Activated T-helper 1 cell treated with anti-CD3 and anti-CD28 coated beads, Interleukin-12 subunit alpha, Interleukin-12 subunit beta, Interleukin-2, Interleukin-4 antibody, amounts not matched to agents 30 ng/mL and 10 ng/mL and 1 ng/mL, durations not matched to agents 14 hours and 24 hours and 36 hours (primary cell): Measurements from ENCODE around the gene SLC29A2. TPM values are rescaled to one million over a fixed set of nuclear protein-coding genes. Genes with fewer than 3 reads are reported as not detected.

ENCODE experiments used
- DNase-seq: peaks from one replicate; pipeline ENCODE4 v3.0.0; 2021; ENCODE audit warnings: low spot score
- H3K27ac Mint-ChIP-seq: one replicate; pipeline ENCODE4 v1.8.0; 2021; ENCODE audit warnings: mild to moderate bottlenecking, mixed read lengths
- H3K27me3 Mint-ChIP-seq: one replicate; pipeline ENCODE4 v1.8.0; 2022; ENCODE audit warnings: mild to moderate bottlenecking, moderate library complexity, mixed read lengths; ENCODE audit not compliant: insufficient read depth
- H3K36me3 Mint-ChIP-seq: one replicate; pipeline ENCODE4 v1.8.0; 2021; ENCODE audit warnings: low read depth, mixed read lengths
- H3K4me1 Mint-ChIP-seq: one replicate; pipeline ENCODE4 v1.8.0; 2021; ENCODE audit warnings: low read depth, mixed read lengths
- H3K4me3 Mint-ChIP-seq: one replicate; pipeline ENCODE4 v1.8.0; 2021; ENCODE audit warnings: mild to moderate bottlenecking, moderate library complexity, mixed read lengths
- H3K9me3 Mint-ChIP-seq: one replicate; pipeline ENCODE4 v1.8.0; 2021; ENCODE audit warnings: mixed read lengths
- intact Hi-C: fragments of 100-400 bp; cut with micrococcal nuclease; formaldehyde crosslinking; loops from one replicate; pipeline ENCODE4 v1.15.1; 2024
- total RNA-seq: library from RNA; stranded (reverse); gene quantifications from 2 replicates; pipeline ENCODE4 v1.2.3, GENCODE V29; 2022

Gene SLC29A2
- total RNA-seq, 1 donor from 2014 or later, result 16.6 TPM

DNA sequence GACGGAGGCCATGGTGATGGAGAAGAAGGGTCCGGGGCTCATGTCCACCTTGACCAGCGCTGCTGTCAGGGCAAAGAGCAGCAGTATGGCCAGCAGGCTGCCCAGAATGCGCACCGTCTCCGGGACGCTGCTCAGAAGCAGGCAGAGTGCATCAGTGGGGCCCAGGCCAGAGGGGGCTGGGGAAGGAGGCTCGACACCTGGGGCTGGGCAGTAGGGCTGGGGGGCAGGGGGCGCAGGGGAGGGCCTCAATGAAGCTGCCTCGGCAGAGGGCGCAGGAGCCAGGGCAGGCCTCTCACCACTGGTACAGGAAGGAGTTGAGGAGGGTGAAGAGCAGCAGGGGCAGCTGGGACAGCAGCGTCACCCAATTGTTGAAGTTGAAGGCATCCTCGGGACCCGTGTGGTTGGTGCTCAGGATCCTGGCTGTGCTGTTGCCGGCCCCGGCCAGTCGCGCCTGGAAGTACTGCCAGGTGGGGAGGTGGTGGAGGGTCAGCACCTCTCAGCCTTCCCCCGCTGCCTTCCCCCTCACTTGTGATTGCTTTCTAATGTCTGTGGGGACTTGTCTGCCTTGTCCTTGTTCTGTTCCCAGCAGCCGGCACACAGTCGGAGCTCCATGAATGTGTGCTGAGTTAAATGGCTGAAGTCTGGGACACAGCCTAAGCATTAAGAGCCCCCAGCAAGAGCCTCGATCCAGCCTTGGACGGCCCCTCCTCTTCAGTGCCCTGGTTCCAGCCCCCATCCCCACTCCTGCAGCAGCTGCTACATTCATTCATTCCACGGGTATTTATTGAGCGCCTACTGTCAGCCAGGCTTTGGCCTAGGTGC, 2.3 kb downstream of the SLC29A2 start:
- Mint-ChIP-seq H3K27me3 (peaks cover 3% of the 10 kb centered on the region), H3K9me3 (no peaks in the 10 kb centered on the region), H3K36me3 (peaks cover 6% of the 10 kb centered on the region), H3K4me3 (peak overlapping the region; percentile 88), H3K27ac (no peak overlapping the region), H3K4me1 (peaks cover 9% of the 10 kb centered on the region)
- DNase-seq, result no peak
- intact Hi-C loops, result no loop called here

DNA sequence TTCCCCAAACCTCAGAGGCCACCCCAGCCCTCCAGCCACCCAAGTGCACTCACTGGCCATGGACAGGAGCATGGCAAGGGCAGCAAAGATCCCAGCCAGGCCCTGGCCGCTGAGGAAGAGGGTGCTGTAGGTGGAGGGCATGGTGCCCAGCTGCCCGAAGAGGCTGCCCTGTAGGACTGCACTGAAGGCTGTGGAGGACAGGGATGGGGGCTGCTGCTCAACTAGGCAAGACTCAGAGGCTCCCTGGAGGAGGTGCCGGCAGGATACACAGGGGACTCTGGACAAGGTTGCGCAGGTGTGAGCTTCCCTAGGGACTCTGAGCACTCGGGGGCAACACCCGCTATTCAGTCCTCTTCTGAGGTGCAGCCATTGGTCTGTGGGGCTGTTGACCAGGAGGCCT, 3.1 kb downstream of the SLC29A2 start:
- Mint-ChIP-seq H3K27me3 (peaks cover 3% of the 10 kb centered on the region), H3K9me3 (no peaks in the 10 kb centered on the region), H3K4me3 (no peak overlapping the region), H3K36me3 (peaks cover 6% of the 10 kb centered on the region), H3K27ac (no peak overlapping the region), H3K4me1 (peaks cover 9% of the 10 kb centered on the region)
- no peak for DNase-seq
- intact Hi-C loops, result no loop called here

DNA sequence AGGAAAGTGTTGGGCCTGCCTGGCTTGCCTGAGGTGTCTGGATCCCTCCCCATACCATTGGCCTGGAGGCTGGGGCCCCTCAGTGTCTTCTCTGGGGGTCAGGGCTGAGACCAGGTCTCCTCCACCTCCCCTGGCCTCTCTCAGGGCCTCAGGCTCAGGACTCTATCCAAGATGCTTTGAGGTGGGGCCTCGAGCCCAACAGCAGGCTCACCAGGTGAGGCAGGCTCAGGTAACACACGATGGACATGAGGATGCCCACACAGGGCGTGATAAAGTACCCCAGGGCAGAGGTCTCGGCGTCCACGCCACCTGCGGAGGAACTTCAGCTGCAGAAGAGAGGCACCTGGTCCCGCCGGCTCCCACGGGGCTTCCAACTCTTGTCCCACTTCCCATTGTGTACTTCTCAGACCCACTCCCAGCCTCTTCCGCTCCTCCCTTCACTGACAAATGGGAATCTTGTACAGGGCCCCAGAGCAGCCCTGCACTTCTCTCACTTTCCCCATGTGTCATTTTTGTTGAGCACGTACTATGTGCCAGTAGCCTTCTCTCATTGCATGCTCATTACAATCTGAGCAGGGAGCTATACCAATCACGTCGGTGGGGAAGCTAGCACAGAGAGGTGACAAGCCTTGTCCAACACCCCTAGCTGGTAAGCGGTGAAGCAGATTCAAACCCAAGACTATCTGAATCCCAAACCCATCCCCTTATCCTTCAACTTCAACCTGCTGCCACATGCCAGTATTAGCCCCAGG, 3.8 kb downstream of the SLC29A2 start:
- Mint-ChIP-seq H3K27ac (no peak overlapping the region), H3K4me3 (no peak overlapping the region), H3K9me3 (no peaks in the 10 kb centered on the region), H3K4me1 (peaks cover 9% of the 10 kb centered on the region), H3K36me3 (peaks cover 6% of the 10 kb centered on the region), H3K27me3 (no peaks in the 10 kb centered on the region)
- no peak for DNase-seq
- intact Hi-C loops, result no loop called here

DNA sequence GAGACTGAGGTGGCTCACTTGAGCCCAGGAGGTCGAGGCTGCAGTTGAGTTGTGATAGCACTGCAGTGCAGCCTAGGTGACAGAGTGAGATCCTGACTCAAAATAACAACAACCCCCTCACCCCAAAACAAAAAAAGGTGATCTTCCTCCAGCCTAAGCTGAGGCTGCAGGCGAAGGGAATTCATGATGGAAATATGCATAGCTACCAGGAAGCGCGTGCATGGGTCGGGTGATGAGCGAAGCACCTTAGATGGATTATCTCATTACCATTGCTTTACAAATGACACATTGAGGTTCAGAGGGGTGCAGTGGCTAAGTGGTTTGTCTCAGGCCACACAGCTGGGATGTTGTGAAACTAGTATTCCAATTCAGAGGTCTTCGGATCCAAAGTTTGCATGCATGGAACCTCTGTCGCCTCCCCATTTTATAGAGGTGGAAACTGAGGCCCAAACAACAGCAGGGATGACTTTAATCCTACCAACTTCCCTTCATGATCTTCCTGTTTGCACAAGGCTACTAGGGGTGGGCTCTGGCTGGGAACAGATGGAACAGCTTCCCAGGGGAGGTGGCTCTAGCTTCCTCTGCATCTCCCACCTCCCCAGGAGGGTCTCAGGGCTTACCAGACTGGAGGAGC, 4.6 kb downstream of the SLC29A2 start:
- Mint-ChIP-seq H3K27me3 (no peaks in the 10 kb centered on the region), H3K4me3 (no peak overlapping the region), H3K36me3 (peaks cover 8% of the 10 kb centered on the region), H3K4me1 (peaks cover 9% of the 10 kb centered on the region), H3K27ac (no peak overlapping the region), H3K9me3 (no peaks in the 10 kb centered on the region)
- intact Hi-C loops, result no loop called here
- DNase-seq, result no peak

DNA sequence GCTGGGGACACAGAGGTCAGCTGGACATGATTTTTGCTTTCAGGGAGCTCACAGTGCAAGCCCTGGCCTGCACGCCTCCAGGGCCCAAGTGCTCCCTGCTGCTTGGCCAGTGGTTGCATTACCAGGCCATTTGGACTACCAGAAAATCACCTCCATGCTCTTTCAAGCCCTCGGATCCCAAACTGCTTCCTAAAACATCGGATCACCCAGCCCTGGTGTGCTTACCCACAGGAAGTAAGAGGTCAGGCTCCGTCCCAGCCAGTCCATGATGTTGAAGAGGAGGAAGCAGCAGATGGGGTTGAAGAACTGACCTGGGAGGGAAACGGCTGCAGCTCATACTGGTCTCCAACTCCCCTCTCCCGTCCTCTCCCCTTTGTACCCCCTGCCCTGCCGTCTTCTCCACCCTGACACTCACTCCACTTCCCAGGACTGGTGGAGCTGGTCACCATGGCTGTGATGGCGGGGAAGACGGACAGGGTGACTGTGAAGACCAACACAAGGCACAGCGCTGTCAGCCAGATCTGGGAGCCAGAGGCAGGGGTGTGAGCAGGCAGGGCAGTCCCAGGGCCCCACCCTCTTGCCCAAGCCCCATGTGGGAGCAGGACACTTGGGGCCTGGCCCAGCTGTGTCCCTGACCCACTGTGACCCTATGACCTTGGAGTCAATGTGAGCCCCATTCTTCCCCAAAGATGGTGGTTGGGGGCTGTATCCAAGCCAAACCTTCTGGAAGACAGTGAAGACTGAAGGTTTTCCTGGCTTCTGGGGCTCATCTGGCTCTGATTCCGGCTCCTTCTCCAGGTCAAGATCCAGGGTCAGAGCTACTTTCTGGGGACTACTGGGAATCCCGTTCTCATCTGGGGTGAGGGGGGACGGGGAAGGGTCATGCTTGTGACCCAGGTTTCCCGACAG, 5.6 kb downstream of the SLC29A2 start:
- Mint-ChIP-seq H3K9me3 (no peaks in the 10 kb centered on the region), H3K27ac (no peak overlapping the region), H3K36me3 (peaks cover 8% of the 10 kb centered on the region), H3K27me3 (no peaks in the 10 kb centered on the region), H3K4me1 (peaks cover 9% of the 10 kb centered on the region), H3K4me3 (no peak overlapping the region)
- intact Hi-C loops, result no loop called here
- DNase-seq, result no peak

GRCh38 chr11:66365166-66365565, 6.4 kb downstream of the SLC29A2 start:
- H3K4me1 Mint-ChIP-seq, result peaks cover 7% of the 10 kb centered on the region
- intact Hi-C loops, result no loop called here
- H3K9me3 Mint-ChIP-seq, result no peaks in the 10 kb centered on the region
- no peaks in the 10 kb centered on the region for H3K27me3 Mint-ChIP-seq
- DNase-seq, result no peak
- no peak overlapping the region for H3K4me3 Mint-ChIP-seq
- no peak overlapping the region for H3K27ac Mint-ChIP-seq
- H3K36me3 Mint-ChIP-seq, result peaks cover 8% of the 10 kb centered on the region

GRCh38 chr11:66363805-66364535, 7.6 kb downstream of the SLC29A2 start:
- Mint-ChIP-seq H3K36me3 (peaks cover 6% of the 10 kb centered on the region), H3K9me3 (no peaks in the 10 kb centered on the region), H3K27ac (no peak overlapping the region), H3K27me3 (no peaks in the 10 kb centered on the region), H3K4me1 (no peaks in the 10 kb centered on the region), H3K4me3 (no peak overlapping the region)
- intact Hi-C loops, result loop anchor here (1.0 kb wide), 1 partner anchor 16 kb away; no protein-coding TSS in a partner anchor
- DNase-seq, result peak; percentile 50

DNA sequence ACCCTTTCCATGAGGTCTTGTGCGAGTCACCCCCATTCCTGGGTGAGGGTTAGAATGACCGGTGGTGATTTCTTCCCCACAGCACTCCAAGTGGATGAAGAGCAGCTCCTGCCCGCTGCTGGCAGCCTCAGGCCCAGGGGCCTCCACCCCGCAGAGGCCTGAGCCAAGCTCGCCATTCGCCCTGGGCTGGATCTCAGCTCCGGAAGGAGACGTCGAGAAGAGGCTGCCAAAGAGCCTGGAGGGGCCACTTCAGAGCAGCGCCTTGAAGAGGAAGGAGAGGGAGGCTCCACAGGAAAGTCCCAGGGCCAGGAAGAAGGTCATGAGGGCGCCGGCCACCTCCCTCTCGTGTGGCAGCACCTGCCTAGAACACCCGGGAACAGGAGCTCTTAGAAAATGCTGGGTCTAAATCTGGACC, 8.4 kb downstream of the SLC29A2 start:
- intact Hi-C loops, result no loop called here
- Mint-ChIP-seq H3K4me3 (no peak overlapping the region), H3K36me3 (peaks cover 4% of the 10 kb centered on the region), H3K9me3 (no peaks in the 10 kb centered on the region), H3K27ac (no peak overlapping the region), H3K4me1 (no peaks in the 10 kb centered on the region), H3K27me3 (no peaks in the 10 kb centered on the region)
- no peak for DNase-seq

DNA sequence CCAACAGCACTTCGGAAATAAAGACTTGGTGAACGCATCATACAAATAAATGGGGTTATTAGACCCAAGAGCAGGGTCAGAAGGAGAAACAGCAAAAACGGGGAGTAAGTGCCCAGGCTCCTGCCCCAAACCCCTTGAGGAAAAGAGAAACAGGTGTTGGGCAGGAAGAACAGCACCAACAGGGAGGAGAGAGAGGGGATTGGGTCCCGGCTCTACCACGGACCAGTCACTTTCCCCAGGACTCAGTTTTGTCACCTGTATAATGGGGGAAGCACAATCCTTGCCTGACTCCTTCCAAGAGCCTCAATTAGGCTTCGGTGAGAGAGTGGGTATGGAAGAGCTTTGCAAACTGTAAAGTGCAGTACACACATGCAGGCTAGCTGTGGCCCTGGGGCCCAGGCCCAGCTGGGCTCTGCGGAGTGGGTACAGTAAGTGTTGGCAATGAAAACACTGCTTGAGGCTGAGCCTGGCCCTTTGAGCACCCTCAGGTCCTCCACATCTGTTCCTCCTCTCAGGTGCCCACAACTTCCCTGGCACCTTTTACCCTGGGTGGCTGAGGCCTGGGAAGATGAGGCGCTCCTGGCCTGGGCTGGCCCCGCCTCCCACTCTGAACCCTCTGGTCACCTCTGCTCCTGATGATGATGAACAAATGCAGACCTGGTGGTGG, 8.9 kb downstream of the SLC29A2 start:
- no peak overlapping the region for H3K4me3 Mint-ChIP-seq
- H3K36me3 Mint-ChIP-seq, result peaks cover 2% of the 10 kb centered on the region
- intact Hi-C loops, result no loop called here
- no peak for DNase-seq
- H3K27ac Mint-ChIP-seq, result no peak overlapping the region
- no peaks in the 10 kb centered on the region for H3K9me3 Mint-ChIP-seq
- no peaks in the 10 kb centered on the region for H3K4me1 Mint-ChIP-seq
- no peaks in the 10 kb centered on the region for H3K27me3 Mint-ChIP-seq

DNA sequence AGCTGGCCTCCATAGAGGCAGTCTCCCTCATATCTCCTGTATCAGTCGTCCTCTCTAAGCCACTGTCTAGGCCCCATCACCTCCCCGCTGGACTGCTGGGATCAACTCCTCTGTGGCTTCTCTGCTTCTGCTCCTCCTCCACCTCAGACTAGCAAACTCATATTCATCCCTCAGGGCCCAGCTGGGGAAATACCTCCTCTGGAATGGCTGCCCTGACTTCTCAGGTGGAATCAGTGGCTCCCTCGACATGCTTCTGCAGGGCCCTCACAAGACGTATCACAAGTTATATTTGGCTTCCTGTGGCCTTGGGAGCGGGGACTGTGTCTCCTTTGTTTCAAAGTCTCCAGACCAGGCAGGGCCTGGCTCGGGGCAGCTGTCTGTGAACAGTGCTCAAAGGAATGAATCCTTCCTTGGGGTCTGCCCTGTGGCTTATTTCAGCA, 10.0 kb downstream of the SLC29A2 start:
- DNase-seq, result no peak

DNA sequence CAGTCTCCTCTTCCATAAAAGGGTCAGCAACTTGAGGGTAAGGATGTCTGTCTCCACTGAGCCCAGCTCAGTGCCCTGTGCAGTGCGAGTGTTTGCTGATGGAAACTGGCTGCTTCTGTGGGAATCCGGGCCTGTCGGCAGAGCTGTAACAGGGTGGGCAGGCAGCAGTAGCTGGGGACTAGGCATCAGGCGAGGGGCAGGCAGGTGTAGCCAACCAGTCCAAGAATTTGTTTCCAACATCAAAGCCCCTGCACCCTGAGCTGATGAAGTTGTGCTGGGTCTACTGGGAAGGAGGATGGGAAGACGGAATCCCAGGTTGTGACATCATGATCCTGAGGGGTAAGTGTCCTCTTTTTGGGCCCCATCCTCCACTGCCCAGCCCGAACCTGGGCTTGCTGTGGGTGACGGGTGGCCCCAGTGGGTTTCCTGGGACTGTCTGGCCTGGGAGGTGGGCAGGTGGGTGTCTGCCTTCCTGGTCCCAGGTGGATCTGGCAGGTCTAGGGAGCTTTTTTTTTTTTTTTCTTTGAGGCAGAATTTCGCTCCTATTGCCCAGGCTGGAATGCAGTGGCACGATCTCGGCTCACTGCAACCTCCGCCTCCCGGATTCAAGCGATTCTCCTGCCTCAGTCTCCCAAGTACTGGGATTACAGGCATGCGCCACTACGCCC, 11.0 kb downstream of the SLC29A2 start:
- Mint-ChIP-seq H3K36me3 (peaks cover 2% of the 10 kb centered on the region), H3K4me3 (no peak overlapping the region), H3K4me1 (no peaks in the 10 kb centered on the region), H3K27ac (no peak overlapping the region), H3K27me3 (no peaks in the 10 kb centered on the region), H3K9me3 (no peaks in the 10 kb centered on the region)
- DNase-seq, result no peak
- intact Hi-C loops, result no loop called here

More for the DNA sequence above, 10.0 kb downstream of the SLC29A2 start:
- intact Hi-C loops, result no loop called here
- H3K27me3 Mint-ChIP-seq, result no peaks in the 10 kb centered on the region
- no peak overlapping the region for H3K27ac Mint-ChIP-seq
- H3K9me3 Mint-ChIP-seq, result no peaks in the 10 kb centered on the region
- H3K4me1 Mint-ChIP-seq, result no peaks in the 10 kb centered on the region
- peaks cover 2% of the 10 kb centered on the region for H3K36me3 Mint-ChIP-seq
- H3K4me3 Mint-ChIP-seq, result no peak overlapping the region
